ENCODE measurements around the gene MFNG. TPM values are rescaled to one million over a fixed set of nuclear protein-coding genes. Genes with fewer than 3 reads are reported as not detected.

Gene MFNG
- total RNA-seq, 1 donor from 2014 or later: 3.9 TPM

DNA sequence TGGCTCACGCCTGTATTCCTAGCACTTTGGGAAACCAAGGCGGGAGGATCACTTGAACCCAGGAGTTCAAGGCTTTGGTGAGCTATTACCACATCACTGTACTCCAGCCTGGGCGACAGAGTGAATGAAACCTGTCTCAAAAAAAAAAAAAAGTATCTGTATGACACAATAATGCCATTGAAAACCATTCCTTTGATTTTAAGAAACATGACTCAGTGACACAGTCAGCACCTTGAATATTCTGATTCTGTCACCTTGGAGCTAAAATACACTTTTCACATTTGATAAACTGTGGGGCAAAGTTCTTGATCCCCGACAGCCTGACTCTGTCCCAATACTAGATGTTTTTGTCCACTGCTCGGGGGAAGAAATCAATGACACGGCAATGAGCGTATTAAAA is 42.2 kb downstream of the MFNG start:
- no peak for DNase-seq

DNA sequence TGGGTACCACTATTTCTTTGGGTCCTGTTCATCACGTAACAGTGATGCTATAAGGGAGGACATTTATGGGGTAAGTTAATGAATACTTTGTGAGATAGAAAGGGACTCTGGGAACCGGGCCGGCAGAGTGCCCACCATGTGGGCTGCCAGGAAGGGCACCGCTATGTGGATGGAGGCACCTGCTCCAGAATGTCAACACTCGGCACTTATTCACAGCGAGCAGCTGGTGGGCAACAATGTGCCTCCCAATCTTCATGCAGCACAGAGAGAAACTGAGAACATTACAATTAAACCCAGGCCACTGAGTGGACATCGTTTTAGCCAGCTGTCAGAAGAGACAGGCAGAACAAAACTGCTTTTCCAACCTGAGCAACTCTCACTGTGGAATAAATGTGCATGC is 43.1 kb downstream of the MFNG start:
- DNase-seq: no peak

DNA sequence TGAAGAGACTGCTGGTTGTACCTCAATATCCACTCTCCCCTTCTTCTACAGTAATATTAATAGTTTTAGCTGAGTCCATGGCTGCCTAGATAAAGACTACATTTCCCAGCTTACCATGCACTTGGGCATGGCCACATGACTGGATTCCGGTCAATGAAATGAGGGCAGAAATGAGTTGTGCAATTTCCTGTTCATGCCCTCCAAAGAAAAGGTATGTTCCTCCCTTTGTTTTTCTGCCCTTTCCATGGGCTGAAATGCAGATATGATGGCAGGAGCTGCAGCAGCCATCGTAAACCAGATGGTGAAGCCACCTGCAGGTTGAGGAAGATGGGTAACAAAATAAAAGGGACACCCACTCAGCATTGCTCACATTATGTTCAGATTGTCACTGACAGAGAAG is 43.6 kb downstream of the MFNG start:
- DNase-seq: no peak

DNA sequence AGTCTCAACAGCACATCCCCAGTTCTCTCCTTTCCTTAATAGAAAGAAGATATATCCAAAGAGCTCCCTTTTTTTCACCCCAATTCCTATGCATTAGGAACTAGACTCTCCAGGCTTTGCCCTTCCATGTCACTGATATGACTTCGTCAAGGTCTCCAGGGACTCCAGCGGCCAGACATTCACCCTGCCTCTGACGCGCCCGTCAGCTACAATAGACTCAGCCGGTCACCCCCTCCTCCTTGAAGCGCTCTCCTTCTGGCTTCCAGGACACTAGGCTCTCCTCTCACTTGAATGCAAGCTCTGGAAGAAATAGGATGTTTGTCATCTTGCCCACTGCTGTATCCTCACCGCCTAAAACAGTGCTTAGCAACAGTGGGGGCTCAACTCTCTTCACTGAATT is 44.0 kb downstream of the MFNG start:
- DNase-seq: no peak

DNA sequence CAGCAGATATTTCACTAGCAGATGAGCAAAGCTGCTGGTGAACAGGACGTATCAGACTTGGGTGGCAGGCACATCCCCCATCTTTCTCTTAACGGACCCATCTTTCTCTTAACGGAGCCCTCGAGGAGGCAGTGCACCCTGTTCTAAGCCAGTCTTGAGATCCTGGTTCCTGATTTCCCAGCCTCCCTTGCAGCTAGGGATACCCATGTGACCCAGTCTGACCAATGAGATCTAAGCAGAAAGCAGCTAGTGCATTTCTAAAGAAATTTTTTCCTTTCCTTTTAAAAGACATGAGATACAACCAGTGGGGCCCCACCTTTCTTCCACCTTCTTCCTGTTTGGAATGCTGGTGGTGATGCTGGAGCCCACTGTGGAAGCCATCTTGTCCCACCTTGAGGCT is 45.3 kb downstream of the MFNG start:
- no peak for DNase-seq

DNA sequence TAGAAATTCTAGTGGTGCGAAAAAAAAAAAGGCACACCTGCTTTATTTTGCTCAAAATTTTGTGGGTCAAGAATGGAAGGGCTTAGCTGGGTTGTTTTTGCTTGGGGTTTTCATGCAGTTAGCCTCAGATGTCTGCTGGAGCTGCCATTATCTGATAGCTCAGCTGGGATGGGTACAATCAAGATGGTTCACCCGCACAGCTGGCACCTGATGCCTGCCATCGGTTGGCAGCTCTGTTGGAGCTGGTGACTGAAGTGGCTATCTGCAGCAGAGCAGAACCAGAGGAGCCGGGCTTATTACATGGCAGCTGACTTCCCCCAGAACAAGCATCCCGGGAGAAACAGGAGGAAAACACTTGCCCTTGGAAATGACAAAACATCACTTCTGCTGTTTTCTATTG is 46.8 kb downstream of the MFNG start:
- DNase-seq: no peak

DNA sequence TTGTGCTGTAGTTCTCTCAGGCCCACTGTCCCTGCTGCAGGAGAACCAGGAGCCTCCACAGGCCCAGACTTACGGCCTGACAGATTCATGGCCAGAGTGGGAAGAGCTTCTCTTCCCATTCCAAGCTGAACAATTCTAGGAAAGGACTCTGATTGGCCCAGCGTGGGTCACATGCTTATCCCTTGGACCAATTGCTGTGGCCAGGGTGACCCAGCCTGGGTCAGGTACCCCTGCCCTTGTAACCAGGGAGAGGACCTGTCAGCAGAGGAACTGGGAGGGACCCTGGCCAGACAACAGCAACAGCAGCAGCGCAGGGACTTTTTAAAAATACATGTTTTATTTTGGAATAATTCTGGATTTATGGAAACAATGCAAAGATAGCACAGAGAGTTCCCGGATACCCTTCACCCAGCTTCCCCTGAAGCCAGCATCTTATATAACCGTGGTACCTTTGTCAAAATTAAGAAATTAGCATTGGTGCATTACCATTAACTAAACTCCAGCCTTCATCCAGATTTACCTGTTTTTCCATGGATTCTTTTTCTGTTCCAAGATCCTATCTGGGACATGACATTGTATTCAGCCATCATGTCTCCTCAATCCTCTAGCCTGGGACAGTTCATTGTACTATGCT is 50.1 kb downstream of the MFNG start:
- DNase-seq: no peak

DNA sequence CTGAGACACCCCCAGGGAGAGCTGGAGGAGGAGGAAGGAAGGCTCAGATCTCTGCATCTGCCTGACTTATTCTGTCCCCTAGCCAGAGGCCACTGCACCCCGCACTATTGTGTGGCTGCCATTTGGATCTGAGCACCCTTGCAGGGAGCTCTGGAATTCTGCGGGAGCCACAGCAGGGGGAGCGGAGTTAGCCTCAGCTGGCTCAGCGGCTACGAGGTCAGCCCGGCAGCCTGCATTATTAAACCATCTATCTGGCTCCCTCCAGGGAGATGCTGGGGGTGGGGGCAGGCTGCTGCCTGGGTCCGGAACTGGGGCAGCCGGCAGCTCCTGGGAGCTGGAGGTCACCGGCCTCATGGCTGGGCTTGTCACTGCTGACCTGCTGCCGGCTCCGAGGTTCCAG is 52.4 kb downstream of the MFNG start:
- DNase-seq: no peak

DNA sequence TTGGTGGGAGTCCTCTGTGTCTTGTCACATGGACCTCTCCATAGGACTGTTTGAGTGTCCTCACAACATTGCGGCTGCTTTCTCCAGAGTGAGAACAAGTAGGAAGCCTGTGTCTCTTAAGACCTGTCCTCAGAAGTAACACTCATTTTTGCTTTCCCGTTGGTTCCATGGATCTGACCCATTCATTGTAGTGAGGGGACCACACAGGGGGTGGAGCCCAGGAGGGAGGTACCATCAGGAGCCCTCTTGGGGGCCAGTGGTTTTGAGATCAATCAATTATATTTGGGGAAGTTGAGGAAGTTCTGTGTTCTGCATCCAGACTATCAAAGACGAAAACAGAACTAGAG is 53.5 kb downstream of the MFNG start:
- no peak for DNase-seq

DNA sequence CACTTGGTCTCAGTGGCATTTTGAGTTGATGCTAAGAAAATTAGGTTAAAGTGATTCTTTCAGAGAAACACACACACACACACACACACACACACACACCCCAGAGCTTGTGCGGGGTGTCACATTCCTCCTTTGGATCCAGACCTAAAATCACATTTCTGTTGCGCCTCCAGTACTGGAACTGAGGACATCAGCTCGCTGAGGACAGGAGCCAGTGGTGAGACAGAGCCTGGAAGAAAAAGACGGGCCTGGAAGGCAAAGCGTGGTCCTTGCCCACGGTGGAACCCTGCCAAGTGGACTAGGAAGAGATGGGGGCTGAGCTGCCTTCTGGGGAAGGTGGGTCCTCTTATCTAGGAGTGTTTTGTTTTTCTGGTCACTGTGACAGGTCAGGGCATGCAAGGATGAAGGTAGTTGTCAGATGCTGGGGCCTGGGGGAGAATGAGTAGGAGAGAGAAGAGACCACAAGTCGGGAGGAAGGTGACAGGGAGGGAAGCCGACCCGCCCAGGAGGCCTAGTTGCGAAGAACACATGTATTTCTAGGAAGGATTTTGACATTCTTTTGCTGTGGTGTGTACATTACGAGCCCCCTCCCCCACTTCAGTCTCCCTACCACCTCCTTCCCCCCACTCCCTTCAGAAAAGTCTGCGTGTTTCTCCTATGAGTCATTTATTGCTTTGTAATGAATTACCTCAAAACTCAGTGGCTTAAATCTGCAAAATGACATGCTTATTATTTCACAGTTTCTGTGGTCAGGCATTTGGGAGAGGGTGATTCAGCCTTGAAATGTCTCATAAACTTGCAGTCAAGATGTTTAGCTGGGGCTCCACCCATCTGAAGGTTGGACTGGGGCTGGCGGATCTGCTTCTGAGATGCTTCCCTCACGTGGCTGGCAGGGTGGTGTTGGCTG is 54.1 kb downstream of the MFNG start:
- no peak for DNase-seq

DNA sequence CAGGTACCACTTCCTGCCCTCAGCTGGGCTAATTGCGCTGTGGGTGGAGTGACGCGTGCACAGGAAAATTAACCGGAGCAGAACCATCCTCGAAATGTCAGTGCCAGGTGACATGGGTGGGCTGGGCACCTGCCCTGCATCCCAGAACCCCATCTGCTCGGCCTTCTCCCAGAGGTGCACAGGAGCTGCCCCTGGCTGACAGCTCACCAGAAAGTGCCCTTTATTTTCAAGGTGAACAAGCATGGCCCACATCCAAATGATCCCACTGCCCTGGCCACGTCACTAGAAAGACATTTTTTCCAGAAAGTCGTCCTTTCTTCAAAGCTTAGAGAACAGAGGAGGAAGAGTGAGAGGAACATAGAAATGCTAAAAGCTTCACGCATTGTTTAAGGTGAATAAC is 54.8 kb downstream of the MFNG start:
- DNase-seq: no peak

DNA sequence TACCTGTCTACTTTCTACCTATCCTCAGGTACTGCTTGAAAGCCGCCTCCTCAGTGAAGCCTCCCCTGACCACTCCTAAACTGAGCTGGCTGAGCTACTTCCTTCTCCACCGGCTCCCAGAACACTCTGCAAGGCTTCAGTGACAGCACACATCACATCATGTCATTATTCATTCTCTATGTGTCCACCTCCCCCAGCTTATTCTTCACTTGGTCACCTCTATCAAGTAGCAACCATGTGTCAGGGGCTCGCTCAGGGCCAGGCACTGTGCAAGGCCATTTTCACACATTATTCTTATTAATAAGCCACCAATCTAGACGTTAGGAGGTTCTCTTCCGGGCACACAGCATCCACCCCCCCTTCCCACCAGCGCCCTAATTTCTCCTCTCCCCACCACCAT is 55.2 kb downstream of the MFNG start:
- no peak for DNase-seq

DNA sequence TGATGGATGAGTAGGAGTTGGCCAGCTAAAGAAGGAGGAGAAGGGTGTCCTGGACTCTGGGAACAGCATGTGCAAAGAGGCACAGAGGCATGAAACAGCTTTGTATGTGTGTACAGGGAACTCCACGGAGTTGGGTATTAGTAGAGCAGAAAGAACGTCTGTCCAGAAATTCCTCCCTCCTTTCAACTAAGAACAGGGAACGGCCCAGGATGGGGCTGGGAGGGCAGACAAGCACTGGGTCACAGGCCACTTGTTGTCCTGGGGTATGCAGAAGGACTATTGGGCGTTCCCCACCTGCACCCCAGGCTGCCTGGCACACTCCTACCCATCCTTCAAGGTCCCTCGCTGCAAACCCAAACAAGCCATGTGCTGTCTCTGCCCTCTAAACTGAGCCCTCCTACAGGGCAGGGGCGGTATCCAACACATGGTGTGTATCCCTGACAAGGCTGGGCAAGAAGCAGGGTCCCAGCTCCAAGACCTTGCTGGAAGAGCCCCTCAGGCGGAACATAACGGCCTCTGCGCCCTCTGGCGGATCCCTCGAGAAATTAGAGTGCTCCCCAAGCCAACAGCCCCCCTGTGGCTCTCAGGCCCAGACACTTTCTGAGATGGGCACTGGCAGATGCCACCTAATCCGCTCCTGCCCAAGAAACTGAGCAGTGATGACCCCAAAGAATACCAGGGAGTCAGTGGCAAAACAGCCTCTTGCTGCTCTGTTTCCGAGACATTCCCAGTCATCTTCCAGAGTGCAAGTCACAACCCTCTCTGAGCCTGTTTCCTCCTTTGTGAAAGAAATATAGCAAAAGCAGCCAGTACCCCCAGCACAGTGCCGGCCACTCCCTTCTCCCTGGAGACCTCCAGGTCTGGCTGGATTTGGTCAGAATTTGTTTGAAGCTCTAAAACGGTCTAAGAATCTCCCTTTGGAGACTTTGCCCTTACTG is 57.3 kb downstream of the MFNG start:
- DNase-seq: no peak

DNA sequence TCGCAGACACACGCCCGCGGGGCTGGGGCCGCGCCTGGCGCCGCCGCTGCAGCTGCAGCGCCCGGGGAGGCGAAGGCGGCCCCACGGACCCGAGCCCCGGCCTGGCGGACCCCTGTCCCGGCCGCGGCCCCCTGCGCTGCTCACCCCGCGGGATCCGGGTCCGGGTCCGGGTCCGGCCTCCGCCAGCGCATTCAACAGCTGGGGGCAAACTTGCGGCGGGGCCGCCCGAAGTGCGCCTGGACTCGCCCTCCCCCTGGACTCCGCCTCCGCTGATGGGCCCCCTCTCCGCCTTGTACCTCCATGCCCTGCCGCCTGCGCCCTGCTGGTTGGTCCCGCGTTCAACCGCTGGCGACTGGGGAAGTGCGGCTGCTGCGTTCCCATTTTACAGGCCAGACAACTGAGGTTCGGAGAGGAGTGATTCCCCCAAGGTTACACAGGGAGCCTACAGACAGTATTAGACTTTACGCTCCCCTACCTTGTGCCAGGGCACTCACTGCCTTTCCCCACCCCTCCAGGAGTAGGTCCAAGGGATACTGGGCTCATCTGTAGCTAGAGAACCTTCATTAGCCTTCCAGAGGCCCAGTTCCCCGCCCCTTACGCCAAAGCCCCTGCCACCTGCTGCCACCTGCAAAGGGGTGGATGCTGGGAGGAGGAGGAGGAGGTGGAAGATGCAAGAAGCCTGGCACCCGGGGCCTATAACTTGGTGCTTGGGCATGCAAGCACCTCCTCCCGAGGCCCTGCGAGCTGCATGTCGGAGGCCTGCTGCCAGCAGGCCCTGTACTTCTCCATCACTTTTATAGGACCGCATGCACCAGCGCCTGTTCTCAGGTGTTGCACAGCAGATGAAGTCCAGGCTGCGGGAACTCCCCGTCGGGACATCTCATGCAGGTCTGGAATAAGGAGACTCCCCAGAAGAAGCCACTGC is 58.2 kb downstream of the MFNG start:
- no peak for DNase-seq

DNA sequence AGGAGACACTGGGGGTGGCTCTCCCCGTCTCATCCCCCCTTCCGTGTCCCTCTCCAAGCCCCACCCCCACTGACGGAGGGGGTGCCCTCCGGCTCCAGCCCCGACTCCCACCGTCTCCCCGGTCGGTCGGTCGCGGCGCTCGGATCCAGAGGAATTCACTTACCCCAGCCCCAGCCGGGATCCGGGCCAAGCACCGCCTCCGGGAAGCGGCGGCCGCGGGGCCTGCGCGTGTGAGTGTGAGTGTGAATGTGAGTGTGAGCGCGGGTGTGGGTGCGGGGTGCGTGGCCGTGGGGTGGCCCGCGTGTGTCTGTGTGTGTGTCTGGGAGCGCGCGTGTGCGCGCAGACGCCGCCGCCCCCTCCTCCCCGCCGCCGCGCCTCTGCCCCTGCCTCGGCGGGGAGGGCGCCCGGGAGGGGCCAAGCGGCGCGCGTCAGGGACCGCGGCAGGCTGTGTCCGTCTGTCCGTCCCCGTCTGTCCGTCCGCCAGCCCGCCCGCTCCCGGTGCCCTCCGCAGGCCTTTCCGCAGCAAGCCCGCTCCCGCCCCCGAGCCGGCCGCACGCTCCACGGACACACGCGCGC is 59.0 kb downstream of the MFNG start, which contains the start of gene ELFN2:
Gene ELFN2, minus strand, starts transcription at position 345 of the 576 bp plus-strand sequence. CDS start 51,945 bp downstream, outside the sequence.
- DNase-seq: no peak

DNA sequence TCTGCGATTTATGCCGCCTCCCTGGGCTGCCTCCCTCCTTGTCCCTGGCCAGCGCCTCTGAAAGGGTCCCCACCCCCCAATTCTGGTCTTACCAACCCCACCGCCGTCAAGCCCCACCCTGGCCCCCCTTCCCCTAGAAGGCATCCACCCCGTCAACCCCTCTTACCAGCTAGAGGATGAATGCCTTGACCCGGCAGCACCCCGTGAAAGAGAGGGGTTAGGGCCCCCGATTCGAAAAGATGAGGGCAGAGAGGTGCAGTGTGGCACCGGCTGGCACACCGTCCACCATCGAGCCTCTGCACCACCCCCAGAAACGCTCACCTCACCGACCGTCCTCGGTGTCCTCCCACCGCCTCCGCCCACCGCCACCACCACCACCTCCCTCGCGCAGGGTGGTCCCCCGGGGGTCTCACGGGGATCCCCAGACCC is 59.5 kb downstream of the MFNG start:
- no peak for DNase-seq

DNA sequence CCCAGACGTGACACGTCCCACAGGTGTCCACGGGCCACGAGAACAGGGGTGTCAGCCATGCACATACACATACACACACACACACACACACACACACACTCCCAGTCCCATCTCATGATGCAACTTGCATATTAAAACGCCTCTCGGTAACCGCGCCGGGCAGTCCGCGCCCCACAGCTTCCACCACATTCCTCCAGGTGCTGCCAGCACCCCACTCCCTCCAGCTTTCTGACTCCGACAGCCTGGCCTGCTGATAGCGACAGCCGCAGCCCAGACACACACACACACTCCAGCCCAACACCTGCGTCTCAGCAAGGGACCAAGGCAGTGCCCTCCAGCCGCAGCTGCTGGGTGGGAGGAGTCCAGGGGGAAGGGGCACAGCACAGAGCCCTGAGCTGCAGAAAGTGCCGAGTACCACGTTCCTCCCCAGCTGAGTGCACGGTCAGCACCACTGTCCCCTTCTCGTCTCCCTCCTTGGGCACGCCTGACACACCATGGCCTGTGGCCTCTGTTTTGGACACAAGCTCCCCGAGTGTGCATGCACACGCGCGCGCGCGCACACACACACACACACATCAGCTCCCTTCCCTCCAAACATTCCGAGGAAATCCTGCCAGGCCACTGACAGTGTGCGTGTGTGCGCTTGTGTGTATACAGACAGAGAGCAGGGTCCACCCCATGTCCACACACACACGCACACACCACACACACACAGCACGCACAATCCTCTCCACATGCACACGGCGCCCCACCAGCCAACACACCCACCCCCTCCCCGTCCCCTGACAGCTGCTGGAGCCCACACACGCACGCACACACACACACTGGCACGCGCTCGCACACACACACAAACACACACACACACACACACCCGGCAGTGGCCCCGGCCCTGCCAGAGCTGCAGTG is 60.1 kb downstream of the MFNG start:
- DNase-seq: no peak

DNA sequence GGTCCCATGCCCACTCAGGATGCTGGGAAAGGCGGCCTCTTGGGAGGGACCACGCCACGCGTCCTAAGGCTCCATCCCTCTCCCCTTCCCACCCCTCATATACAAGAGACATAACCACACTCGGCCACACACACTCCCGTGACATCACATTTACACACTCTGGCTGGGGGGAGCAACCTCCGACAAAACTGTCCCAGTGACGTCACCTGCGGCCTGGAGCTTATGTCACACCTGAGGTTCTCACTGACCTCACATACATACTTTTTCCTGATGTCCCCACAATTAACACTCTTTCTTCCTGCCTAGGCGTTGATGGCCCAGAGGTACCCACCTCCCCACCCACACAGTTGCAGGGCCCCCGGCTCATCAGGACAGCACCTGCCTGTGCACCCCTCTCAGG is 60.8 kb downstream of the MFNG start:
- no peak for DNase-seq

DNA sequence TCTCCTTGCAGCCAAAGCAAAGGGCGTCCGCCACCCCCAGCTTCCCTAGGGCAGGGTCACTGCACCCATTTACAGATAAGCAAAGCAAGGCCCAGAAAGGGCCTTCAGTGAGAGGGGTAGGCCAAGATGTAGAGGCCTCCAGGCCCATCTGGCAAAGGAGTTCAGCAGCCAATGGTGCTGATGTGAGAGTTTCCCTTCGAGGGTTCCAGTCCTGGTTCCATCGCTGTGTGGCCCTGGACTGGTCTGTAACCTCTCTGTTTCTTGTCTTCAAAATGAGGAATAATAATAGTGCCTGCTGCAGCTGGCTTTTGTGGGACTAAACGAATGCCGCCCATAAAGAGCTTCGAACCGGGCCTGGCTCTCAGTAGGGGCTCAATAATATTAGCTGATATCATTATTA is 62.9 kb downstream of the MFNG start:
- no peak for DNase-seq

DNA sequence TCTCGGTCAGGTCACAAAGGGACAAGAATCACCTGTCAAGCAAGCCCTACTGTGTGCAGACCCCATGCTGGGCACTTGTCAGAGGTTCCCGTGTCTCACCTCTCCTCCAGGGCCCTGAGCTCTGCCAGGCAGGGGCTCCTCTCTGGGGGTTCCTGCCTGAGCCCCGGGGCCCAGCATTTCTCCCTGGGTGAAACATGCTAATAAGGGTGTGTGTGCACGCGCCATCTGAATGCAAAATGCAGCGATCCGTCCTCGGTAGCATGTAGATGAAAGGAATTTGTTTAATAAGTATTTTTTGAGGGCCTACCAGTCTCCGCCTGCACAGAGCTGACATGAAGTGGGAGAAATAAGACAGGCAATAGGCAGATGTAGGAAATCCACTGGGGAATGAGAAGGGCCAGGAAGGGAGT is 64.7 kb downstream of the MFNG start:
- DNase-seq: no peak

All from occipital lobe (tissue), 2 donors.